Esophagus mucosa (tissue), 1 donor: ENCODE data around the gene DCUN1D5. TPM values are rescaled to one million over a fixed set of nuclear protein-coding genes. Genes with fewer than 3 reads are reported as not detected.
"Not testable (repeated sequence)": the region's sequence is repeated elsewhere in the genome, so short reads cannot be mapped to it uniquely, and the experiment has no call there.

Experiments used
- ATAC-seq: fragments of 200-7000 bp; cut with Tn5 transposase; one replicate; pipeline ENCODE4 v1.9.1; 2020
- total RNA-seq: library from RNA; stranded (reverse); gene quantifications from one replicate; pipeline ENCODE4 v1.2.4, GENCODE V29; 2023
- donor health status: DM: yes; HTN: yes; CAD: no.

DCUN1D5 gene
- total RNA-seq, 1 donor from 2014 or later, result 31.4 TPM

- no peak for ATAC-seq
These were observed 38.0 kb downstream of the DCUN1D5 start for GRCh38 chr11:103053997-103054396.

- ATAC-seq, result no peak
These were observed 40.0 kb downstream of the DCUN1D5 start for GRCh38 chr11:103051981-103052380.

- no peak for ATAC-seq
These were observed 40.7 kb downstream of the DCUN1D5 start for GRCh38 chr11:103051151-103051801.

- no peak for ATAC-seq
These were observed 41.6 kb downstream of the DCUN1D5 start for GRCh38 chr11:103050351-103050750.

GRCh38 chr11:103047837-103048236 lies 44.1 kb downstream of the DCUN1D5 start:
- no peak for ATAC-seq

- no peak for ATAC-seq
These were observed 47.9 kb downstream of the DCUN1D5 start for GRCh38 chr11:103043826-103044678.

GRCh38 chr11:103042161-103042560 lies 49.8 kb downstream of the DCUN1D5 start:
- ATAC-seq, result no peak

GRCh38 chr11:103035791-103036434 lies 56.0 kb downstream of the DCUN1D5 start:
- peak; percentile 83 for ATAC-seq

- ATAC-seq, result no peak
These were observed 56.7 kb downstream of the DCUN1D5 start for GRCh38 chr11:103035216-103035615.

- ATAC-seq, result no peak
These were observed 60.1 kb downstream of the DCUN1D5 start for GRCh38 chr11:103031834-103032233.

- ATAC-seq, result no peak
These were observed 62.6 kb downstream of the DCUN1D5 start for GRCh38 chr11:103029401-103029800.

- not testable (repeated sequence) for ATAC-seq
These were observed 63.5 kb downstream of the DCUN1D5 start for GRCh38 chr11:103028304-103029020.

GRCh38 chr11:103024086-103024485 lies 67.9 kb downstream of the DCUN1D5 start:
- no peak for ATAC-seq

GRCh38 chr11:103016031-103016430 lies 75.9 kb downstream of the DCUN1D5 start:
- no peak for ATAC-seq

- no peak for ATAC-seq
These were observed 78.5 kb downstream of the DCUN1D5 start for GRCh38 chr11:103013421-103013820.

Other genes with a start within 250 kb of the DCUN1D5 start
- 0.56 TPM for gene MMP3, start 248.6 kb downstream of the DCUN1D5 start, total RNA-seq
- 0.16 TPM for gene MMP12, start 217.2 kb downstream of the DCUN1D5 start, total RNA-seq
- not detected for gene MMP13, start 136.4 kb downstream of the DCUN1D5 start, total RNA-seq
- 7.9 TPM for gene DYNC2H1, start 17.3 kb upstream of the DCUN1D5 start, total RNA-seq